Pancreas (tissue), 10 donors: ENCODE data around the gene SOS2. TPM values are rescaled to one million over a fixed set of nuclear protein-coding genes. Genes with fewer than 3 reads are reported as not detected.

Experiments
- ATAC-seq, 4 donors: fragments of 200-7000 bp; cut with Tn5 transposase; one replicate each; pipeline versions ENCODE4 v1.8.0 to v1.9.1; 2020; ENCODE audit warnings: mild to moderate bottlenecking in 4 of 4, moderate library complexity in 4 of 4
- DNase-seq, 6 donors: peaks; one replicate each; pipeline ENCODE4 v3.0.0-alpha.2; 2020
- FAIRE-seq: peaks from 2 replicates; lab custom pipeline; 2012; peaks lifted over from hg19 to GRCh38; lab: Jason Lieb, UNC
- H3K27ac ChIP-seq, 4 donors: fragments of 200-600 bp; sonication (generic); 1 replicate in 3 of 4; 2 replicates in 1 of 4; pipeline versions ENCODE4 v1.5.0 to v1.8.0; 2020
- H3K27me3 ChIP-seq, 4 donors: fragments of 200-600 bp; one replicate each; pipeline ENCODE4 v1.8.0; 2021
- H3K36me3 ChIP-seq, 3 donors: fragments of 200-600 bp; sonication (generic) in 1 of 3; one replicate each; pipeline versions ENCODE4 v1.5.0 to v1.8.0; 2020 to 2021
- H3K4me1 ChIP-seq, 3 donors: fragments of 200-600 bp; one replicate each; pipeline ENCODE4 v1.8.0; 2021
- H3K4me3 ChIP-seq, 4 donors: fragments of 200-600 bp; sonication (generic) in 2 of 4; one replicate each; pipeline versions ENCODE4 v1.5.0 to v1.8.0; 2020 to 2021
- H3K9me3 ChIP-seq, 4 donors: fragments of 200-600 bp; one replicate each; pipeline ENCODE4 v1.8.0; 2021
- WGBS, 2 donors: extraction: QIAGEN DNeasy Blood & Tissue Kit; methylation state at CpG; one replicate each; pipeline ENCODE4 v1.1.7; 2013; 5-methylcytosine and 5-hydroxymethylcytosine counted together
- intact Hi-C, 3 donors: fragments of 100-400 bp; cut with DNase I; formaldehyde crosslinking; loops; one replicate each; pipeline versions ENCODE4 v1.11.1 to v1.14.2; 2022
- polyA plus RNA-seq, 2 donors: library from polyadenylated mRNA; stranded (reverse); fragments of 200-250 nt; gene quantifications; one replicate each; pipeline ENCODE4 v1.2.3, GENCODE V29; 2013
- total RNA-seq, 6 donors: library from RNA; stranded (reverse); fragmentation: NEBNext Ultra II Directional in 4 of 6; extraction: Animal tissue kit (Norgen Biotek cat#: 25700) in 4 of 6; gene quantifications; one replicate each; pipeline versions ENCODE4 v1.2.1 to v1.2.4, GENCODE V29; 2021 to 2023
- TF ChIP-seq, protein P1 (sequence below), 4 donors: fragments of 200-600 bp; sonication (generic) in 3 of 4; IDR thresholded peaks; one replicate each; pipeline versions ENCODE4 v1.5.0 to v1.8.0; 2021; ENCODE audit warnings: antibody characterized with exemption in 4 of 4
- donor health status: healthy with polysubstance abuse.
- donor health status: DM: no; HTN: no; CAD: no; lungs with moderate emphysema.
- donor health status: DM: no; HTN: no; CAD: no.
- donor health status: control.
- donor health status: control.
- donor health status: Bipolar disorder and iron deficiency.
- donor health status: DM: yes; HTN: yes; CAD: no.
- donor health status: DM: no; HTN: no; CAD: no.
- donor health status: DM: no; HTN: no; CAD: no.
- donor health status: DM: yes; HTN: yes; CAD: no.

SOS2 gene
- total and polyA plus RNA-seq, 8 donors, result 4.2 to 19.9 (median 10.7) TPM

DNA sequence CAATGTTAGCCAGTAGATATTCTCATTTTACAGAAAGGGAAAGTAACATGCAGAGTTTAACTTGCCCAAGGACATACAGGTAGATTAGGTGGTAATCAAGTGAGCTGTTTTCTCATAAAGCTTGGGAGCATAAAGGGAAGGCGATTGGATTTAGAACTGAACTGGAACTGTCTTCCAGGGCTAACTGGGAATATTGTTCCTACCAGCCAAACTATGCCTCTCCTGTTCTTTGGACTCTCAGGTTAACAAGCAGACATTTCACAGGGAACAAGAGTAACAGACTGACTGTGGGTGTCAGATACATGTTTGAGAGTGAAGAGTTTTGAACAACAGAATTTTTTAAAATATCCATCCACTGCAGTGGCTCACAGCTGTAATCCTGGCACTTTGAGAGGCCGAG is 130.6 kb downstream of the SOS2 start:
- no peaks in the 10 kb centered on the region for H3K36me3 ChIP-seq
- intact Hi-C loops, result loop anchor here in 1 of 3 donors (10.0 kb wide), 1 partner anchor 216 kb away; no protein-coding TSS in a partner anchor
- no peak for FAIRE-seq
- WGBS, 2 donors, result 62 to 63% methylated on average over 2 of the region's 2 CpGs
- no peak for ATAC-seq
- H3K27ac ChIP-seq, result no peak overlapping the region
- H3K4me3 ChIP-seq, result no peak overlapping the region
- peaks cover 0 to 13% (median 11%) of the 10 kb centered on the region in 3 donors for H3K4me1 ChIP-seq
- H3K27me3 ChIP-seq, result no peaks in the 10 kb centered on the region
- DNase-seq, result no peak
- no peaks in the 10 kb centered on the region for H3K9me3 ChIP-seq
- TF ChIP-seq, protein P1, sequence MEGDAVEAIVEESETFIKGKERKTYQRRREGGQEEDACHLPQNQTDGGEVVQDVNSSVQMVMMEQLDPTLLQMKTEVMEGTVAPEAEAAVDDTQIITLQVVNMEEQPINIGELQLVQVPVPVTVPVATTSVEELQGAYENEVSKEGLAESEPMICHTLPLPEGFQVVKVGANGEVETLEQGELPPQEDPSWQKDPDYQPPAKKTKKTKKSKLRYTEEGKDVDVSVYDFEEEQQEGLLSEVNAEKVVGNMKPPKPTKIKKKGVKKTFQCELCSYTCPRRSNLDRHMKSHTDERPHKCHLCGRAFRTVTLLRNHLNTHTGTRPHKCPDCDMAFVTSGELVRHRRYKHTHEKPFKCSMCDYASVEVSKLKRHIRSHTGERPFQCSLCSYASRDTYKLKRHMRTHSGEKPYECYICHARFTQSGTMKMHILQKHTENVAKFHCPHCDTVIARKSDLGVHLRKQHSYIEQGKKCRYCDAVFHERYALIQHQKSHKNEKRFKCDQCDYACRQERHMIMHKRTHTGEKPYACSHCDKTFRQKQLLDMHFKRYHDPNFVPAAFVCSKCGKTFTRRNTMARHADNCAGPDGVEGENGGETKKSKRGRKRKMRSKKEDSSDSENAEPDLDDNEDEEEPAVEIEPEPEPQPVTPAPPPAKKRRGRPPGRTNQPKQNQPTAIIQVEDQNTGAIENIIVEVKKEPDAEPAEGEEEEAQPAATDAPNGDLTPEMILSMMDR (IDR thresholded peaks at IDR 0.05), result no peak

DNA sequence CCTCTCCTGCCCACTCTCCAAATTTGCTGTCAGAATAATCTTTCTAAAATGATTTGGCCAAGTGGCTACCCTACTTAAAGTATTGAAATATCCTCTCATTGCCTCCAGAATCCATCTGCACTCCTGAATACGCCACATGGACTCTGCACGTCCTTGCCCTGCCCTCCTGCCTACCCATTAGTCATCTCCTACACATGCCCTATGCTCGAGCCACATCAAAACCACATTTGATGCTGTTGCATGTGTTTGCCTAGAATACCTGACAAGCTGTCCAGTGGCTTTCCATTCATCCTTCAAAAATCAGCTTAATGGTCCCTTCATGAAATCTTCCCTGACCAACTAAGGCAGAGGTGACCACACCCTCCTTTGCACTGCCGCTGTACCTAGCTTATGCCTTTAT is 132.0 kb downstream of the SOS2 start:
- no peak for DNase-seq
- no peak for ATAC-seq

DNA sequence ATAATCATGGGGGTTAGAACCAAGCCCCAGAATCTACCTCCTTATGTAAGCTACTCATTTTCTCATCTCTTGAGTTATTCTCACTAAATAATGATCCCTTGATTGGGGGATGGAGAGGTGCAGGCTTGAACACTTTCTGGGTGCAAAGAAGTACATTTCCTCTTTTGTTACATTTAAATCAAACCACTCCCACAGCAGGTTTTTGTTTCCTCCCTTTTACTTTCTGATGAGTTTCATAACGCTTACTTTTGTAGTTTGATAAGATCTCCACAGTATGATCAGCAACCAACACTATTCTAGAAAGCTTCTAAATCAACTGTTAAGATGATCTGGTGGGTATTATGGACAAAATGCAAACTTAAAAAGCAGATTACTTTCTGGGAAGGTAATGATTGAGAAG is 135.5 kb downstream of the SOS2 start:
- WGBS, 2 donors, result 67 to 79% methylated on average over 1 of the region's 1 CpG
- no peaks in the 10 kb centered on the region for H3K27me3 ChIP-seq
- no peak overlapping the region for H3K4me3 ChIP-seq
- no peak for ATAC-seq
- no peak overlapping the region for H3K27ac ChIP-seq
- no peaks in the 10 kb centered on the region for H3K9me3 ChIP-seq
- H3K36me3 ChIP-seq, result no peaks in the 10 kb centered on the region
- peaks cover 0 to 5% (median under 1%) of the 10 kb centered on the region in 3 donors for H3K4me1 ChIP-seq
- intact Hi-C loops, result no loop called here
- no peak for DNase-seq
- TF ChIP-seq, protein P1 (IDR thresholded peaks at IDR 0.05), result no peak
- no peak for FAIRE-seq

More for the DNA sequence above, 132.0 kb downstream of the SOS2 start:
- no peaks in the 10 kb centered on the region for H3K9me3 ChIP-seq
- TF ChIP-seq, protein P1 (IDR thresholded peaks at IDR 0.05), result no peak
- intact Hi-C loops, result no loop called here
- peaks cover 0 to 13% (median 11%) of the 10 kb centered on the region in 3 donors for H3K4me1 ChIP-seq
- no peak for FAIRE-seq
- no peak overlapping the region for H3K4me3 ChIP-seq
- no peak overlapping the region for H3K27ac ChIP-seq
- H3K36me3 ChIP-seq, result no peaks in the 10 kb centered on the region
- no peaks in the 10 kb centered on the region for H3K27me3 ChIP-seq
- 78 to 93% methylated on average over 4 of the region's 4 CpGs for WGBS, 2 donors

DNA sequence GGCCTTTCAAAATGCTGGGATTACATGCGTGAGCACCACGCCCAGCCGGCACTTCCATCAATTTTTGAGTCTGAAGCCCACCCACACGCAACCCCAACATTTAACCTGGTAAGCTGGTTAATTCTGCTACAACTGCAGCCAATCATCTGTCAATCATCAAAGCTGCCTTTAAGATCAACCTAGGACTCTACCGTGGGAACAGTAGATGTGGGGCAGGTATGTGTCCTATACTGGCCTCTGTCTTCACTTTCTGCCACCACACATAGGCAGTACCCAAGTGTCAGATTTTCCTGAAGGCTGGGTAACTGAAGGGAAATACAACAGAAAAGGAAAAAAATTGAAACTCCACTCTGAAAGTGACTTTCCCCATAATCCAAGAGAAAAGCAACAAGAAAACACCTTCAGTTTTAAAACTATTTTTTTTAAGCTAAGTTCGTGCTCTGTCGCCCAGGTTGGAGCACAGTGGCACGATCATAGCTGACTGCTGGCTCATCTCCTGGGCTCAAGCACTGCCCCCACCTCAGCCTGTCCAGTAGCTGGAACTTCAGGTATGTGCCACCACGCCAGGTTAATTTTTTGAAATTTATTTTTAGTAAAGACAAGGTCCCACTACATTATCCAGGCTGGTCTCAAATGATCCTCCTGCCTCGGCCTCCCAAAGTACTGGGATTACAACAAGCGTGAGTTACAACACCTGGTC is 137.2 kb downstream of the SOS2 start:
- Histone ChIP-seq H3K4me3 (no peak overlapping the region), H3K9me3 (no peaks in the 10 kb centered on the region), H3K36me3 (no peaks in the 10 kb centered on the region), H3K27me3 (no peaks in the 10 kb centered on the region), H3K27ac (no peak overlapping the region), H3K4me1 (no peaks in the 10 kb centered on the region)
- TF ChIP-seq, protein P1 (IDR thresholded peaks at IDR 0.05), result no peak
- WGBS, 2 donors, result 93 to 96% methylated on average over 11 of the region's 11 CpGs
- DNase-seq (no peak), FAIRE-seq (no peak), ATAC-seq (no peak)
- intact Hi-C loops, result no loop called here

DNA sequence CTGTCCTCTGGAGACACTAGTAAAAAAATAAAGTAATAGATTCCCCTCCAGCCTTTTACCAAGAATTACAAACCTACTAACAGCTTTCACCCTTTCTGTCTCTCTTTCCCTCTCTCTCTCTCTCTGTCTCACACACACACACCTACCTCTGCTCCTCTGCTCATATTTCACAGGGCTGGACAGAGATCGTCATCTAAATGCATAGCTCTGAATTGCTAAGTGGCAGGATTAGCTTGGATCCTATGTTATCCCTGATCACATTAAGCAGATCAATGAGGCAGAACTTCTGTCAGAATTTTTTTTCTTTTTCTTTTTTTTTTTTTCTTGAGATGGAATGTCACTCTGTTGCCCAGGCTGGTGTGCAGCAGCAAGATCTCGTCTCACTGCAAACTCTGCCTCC is 137.9 kb downstream of the SOS2 start:
- Histone ChIP-seq H3K27ac (no peak overlapping the region), H3K27me3 (no peaks in the 10 kb centered on the region), H3K9me3 (no peaks in the 10 kb centered on the region), H3K36me3 (no peaks in the 10 kb centered on the region), H3K4me1 (no peaks in the 10 kb centered on the region), H3K4me3 (no peak overlapping the region)
- 83 to 84% methylated on average over 2 of the region's 2 CpGs for WGBS, 2 donors
- intact Hi-C loops, result no loop called here
- no peak for FAIRE-seq
- DNase-seq, result no peak
- ATAC-seq, result no peak
- TF ChIP-seq, protein P1 (IDR thresholded peaks at IDR 0.05), result no peak
